Measurements from ENCODE around the gene RPS6KA1. TPM values are rescaled to one million over a fixed set of nuclear protein-coding genes. Genes with fewer than 3 reads are reported as not detected.

RPS6KA1 gene
- total and polyA plus RNA-seq, 9 of the 15 experiments (the other 6 are each of a cell fraction or from before 2014, with no cell fraction given) = 2.4 to 61.0 (median 35.5) TPM

GRCh38 chr1:26493267-26493666, 36.3 kb upstream of the RPS6KA1 start:
- H3K79me2 ChIP-seq (ENCODE audit: control insufficient read depth, insufficient read depth, low read length) = no peaks in the 10 kb centered on the region
- no peak overlapping the region for H3K4me3 ChIP-seq
- H3K36me3 ChIP-seq (ENCODE audit: control insufficient read depth, insufficient read depth, low read length) = no peaks in the 10 kb centered on the region
- POLR2A ChIA-PET = no interaction called here
- H3K4me1 ChIP-seq (replicated peaks in 1 of 2; ENCODE audit: control insufficient read depth in 2 of 2, insufficient read depth in 2 of 2, low read length in 2 of 2) = peaks cover 0 to 9% of the 10 kb centered on the region in 2 experiments; a peak in 3 of 5 replicates
- FAIRE-seq = no peak
- H3K27me3 ChIP-seq (ENCODE audit: control insufficient read depth in 2 of 2, insufficient read depth in 2 of 2, low read length in 2 of 2) = no peaks in the 10 kb centered on the region
- CTCF ChIA-PET (ENCODE audit: low intra/inter-chr PET ratio) = no interaction called here
- no peak for ATAC-seq
- no peak overlapping the region for H3K4me2 ChIP-seq (ENCODE audit: insufficient read depth, low read length)
- DNase-seq (ENCODE audit: extremely low read depth in 1 of 4, low spot score in 3 of 4) = no peak
- H2AFZ ChIP-seq (ENCODE audit: low read depth, low read length) = no peak overlapping the region
- no peaks in the 10 kb centered on the region for H4K20me1 ChIP-seq (replicated peaks; ENCODE audit: control insufficient read depth, insufficient read depth, low read length)
- H3K9me3 ChIP-seq (replicated peaks; ENCODE audit: control insufficient read depth, insufficient read depth, low read depth, low read length) = no peaks in the 10 kb centered on the region
- in situ Hi-C loops (cut with MboI) = no loop called here
- H3K9ac ChIP-seq (ENCODE audit: insufficient read depth in 1 of 2, low read depth in 2 of 2, low read length in 2 of 2) = no peak overlapping the region
- H3K9me1 ChIP-seq (ENCODE audit: control insufficient read depth, insufficient read depth, low read length) = no peaks in the 10 kb centered on the region
- 47% methylated on average over 3 of the region's 3 CpGs for WGBS (ENCODE audit: insufficient coverage, low coverage, missing lambda C conversion rate)
- intact Hi-C loops (cut with micrococcal nuclease) = no loop called here
- H3K27ac ChIP-seq (ENCODE audit: extremely low read depth, low read depth, low read length) = no peak overlapping the region
- BruUV-seq (replicated peaks) = no TSS peak
- TF ChIP-seq NUFIP1 (IDR thresholded peaks at IDR 0.05; ENCODE audit: partially characterized antibody) = no peak
- TF ChIP-seq SFPQ (IDR thresholded peaks at IDR 0.05; ENCODE audit: low read depth, low read length) = no peak
- no peak for TF ChIP-seq USF2 (CRISPR knock-in tag; IDR thresholded peaks at IDR 0.05)
- no peak for TF ChIP-seq ATF4 (CRISPR knock-in tag; IDR thresholded peaks at IDR 0.05)
- no peak for TF ChIP-seq ZKSCAN8 (CRISPR knock-in tag; IDR thresholded peaks at IDR 0.05)
- no peak for TF ChIP-seq SMARCC2 (IDR thresholded peaks at IDR 0.05; ENCODE audit: low read depth)
- no peak for TF ChIP-seq MBD1 (CRISPR knock-in tag; IDR thresholded peaks at IDR 0.05)
- no peak for TF ChIP-seq CBX3 (IDR thresholded peaks at IDR 0.05; ENCODE audit: borderline replicate concordance in 1 of 2, low read length in 2 of 2)
- no peak for TF ChIP-seq HLTF (IDR thresholded peaks at IDR 0.05)
- no peak for TF ChIP-seq NCOA6 (IDR thresholded peaks at IDR 0.05)
